HepG2 (cell line): Measurements from ENCODE around the gene TP63. TPM values are rescaled to one million over a fixed set of nuclear protein-coding genes. Genes with fewer than 3 reads are reported as not detected.

Experiments used
- ATAC-seq: fragments of 200-7000 bp; cut with Tn5 transposase; 3 replicates; pipeline ENCODE4 v1.9.1; 2020; ENCODE audit warnings: mild to moderate bottlenecking, moderate library complexity
- BruUV-seq: library from RNA; stranded (reverse); fragments of 400-500 nt; replicated peaks from 2 replicates; lab custom pipeline; 2021; lab: Mats Ljungman, UMichigan
- CTCF ChIA-PET: fragments of 300-600 bp; formaldehyde crosslinking; extraction: SDS; loops from one replicate; lab custom pipeline; 2021; ENCODE audit warnings: low total read pairs, inconsistent platforms, low intra/inter-chr PET ratio; lab: Yijun Ruan, JAX
- POLR2A ChIA-PET: fragments of 350-600 bp; sonication (Branson Sonifier 250); formaldehyde crosslinking; loops from one replicate; lab custom pipeline; 2020; ENCODE audit warnings: antibody characterized with exemption, inconsistent platforms; lab: Yijun Ruan, JAX
- DNase-seq: peaks from one replicate; pipeline ENCODE4 v3.0.0-alpha.2; 2015; ENCODE audit warnings: low spot score
- FAIRE-seq: peaks from 3 replicates; lab custom pipeline; 2011; peaks lifted over from hg19 to GRCh38; lab: Jason Lieb, UNC
- H2AFZ ChIP-seq: one replicate; pipeline ENCODE4 v1.6.1; 2011; ENCODE audit warnings: low read length, inconsistent platforms
- H3K27ac ChIP-seq: fragments of 300-600 bp; 3 replicates; pipeline ENCODE4 v1.8.0; 2011; ENCODE audit warnings: mixed run types, mild to moderate bottlenecking, mixed read lengths, low read length, inconsistent platforms; ENCODE audit not compliant: insufficient read depth; ENCODE audit errors: extremely low read length
- H3K27me3 ChIP-seq, 2 experiments: fragments of 200-600 bp in 1 of 2; 2 replicates in 1 of 2; 3 replicates in 1 of 2; pipeline versions ENCODE4 v1.6.0 to v1.8.0; 2011; ENCODE audit warnings: low read length in 2 of 2, mild to moderate bottlenecking in 2 of 2, moderate library complexity in 2 of 2, inconsistent platforms in 1 of 2; ENCODE audit not compliant: insufficient read depth in 2 of 2, control insufficient read depth in 1 of 2
- H3K36me3 ChIP-seq, 2 experiments: fragments of 200-600 bp in 1 of 2; replicated peaks in 1 of 2; 2 replicates in 1 of 2; 3 replicates in 1 of 2; pipeline versions ENCODE4 v1.5.1 to v1.8.0; 2011; ENCODE audit warnings: low read length in 2 of 2, inconsistent platforms in 1 of 2; ENCODE audit not compliant: insufficient read depth in 2 of 2, control insufficient read depth in 1 of 2
- H3K4me1 ChIP-seq: 2 replicates; pipeline ENCODE4 v1.5.1; 2012; ENCODE audit warnings: low read length, inconsistent platforms; ENCODE audit not compliant: insufficient read depth
- H3K4me2 ChIP-seq: 2 replicates; pipeline ENCODE4 v1.6.0; 2011; ENCODE audit warnings: low read depth, low read length, inconsistent platforms
- H3K4me3 ChIP-seq, 3 experiments: fragments of 200-600 bp in 1 of 3; sonication (generic), shearing (Covaris generic) in 1 of 3; replicated peaks in 1 of 3; 2 replicates each; pipeline ENCODE4 v1.5.1; 2011 to 2016; ENCODE audit warnings: low read length in 3 of 3, inconsistent platforms in 2 of 3, low read depth in 2 of 3, mild to moderate bottlenecking in 2 of 3, control low read depth in 1 of 3, mixed read lengths in 1 of 3; ENCODE audit not compliant: insufficient read depth in 1 of 3
- H3K79me2 ChIP-seq: one replicate; pipeline ENCODE4 v1.6.1; 2011; ENCODE audit warnings: low read length, inconsistent platforms; ENCODE audit not compliant: insufficient read depth
- H3K9ac ChIP-seq: 2 replicates; pipeline ENCODE4 v1.6.0; 2011; ENCODE audit warnings: mild to moderate bottlenecking, low read depth, low read length, inconsistent platforms; ENCODE audit not compliant: insufficient read depth
- H3K9me3 ChIP-seq: 2 replicates; pipeline ENCODE4 v1.5.1; 2012; ENCODE audit warnings: mild to moderate bottlenecking, low read length
- H4K20me1 ChIP-seq: 2 replicates; pipeline ENCODE4 v1.6.0; 2011; ENCODE audit warnings: inconsistent platforms, mild to moderate bottlenecking, low read length, moderate library complexity; ENCODE audit not compliant: insufficient read depth
- AGO2 ChIP-seq: fragments of 200-400 bp; formaldehyde crosslinking; optimal IDR thresholded peaks from 2 replicates; pipeline ENCODE3; 2017; ENCODE audit warnings: mild to moderate bottlenecking, low read depth, low read length, moderate library complexity
- AKNA ChIP-seq: sonication (generic); formaldehyde crosslinking; IDR thresholded peaks from 2 replicates; pipeline ENCODE4 v1.4.0; 2020; ENCODE audit warnings: missing genetic modification reagents, borderline replicate concordance
- ARID2 ChIP-seq: sonication (generic); formaldehyde crosslinking; IDR thresholded peaks from 2 replicates; pipeline ENCODE4 v1.8.1; 2022; ENCODE audit warnings: mild to moderate bottlenecking, missing genetic modification reagents, borderline replicate concordance
- GATA4 ChIP-seq: sonication (generic); IDR thresholded peaks from 2 replicates; pipeline ENCODE4 v1.6.1; 2016; ENCODE audit warnings: antibody characterized with exemption, low read depth, borderline replicate concordance
- HNRNPLL ChIP-seq: fragments of 200-400 bp; formaldehyde crosslinking; IDR thresholded peaks from 2 replicates; pipeline ENCODE4 v1.6.1; 2017; ENCODE audit warnings: mild to moderate bottlenecking, low read depth, low read length; ENCODE audit not compliant: poor library complexity, severe bottlenecking
- HOXA7 ChIP-seq: sonication (generic); formaldehyde crosslinking; IDR thresholded peaks from 2 replicates; pipeline ENCODE4 v1.8.1; 2022; ENCODE audit warnings: mild to moderate bottlenecking, missing genetic modification reagents, moderate library complexity
- KAT7 ChIP-seq: IDR thresholded peaks from 2 replicates; pipeline ENCODE4 v1.6.1; 2018; ENCODE audit warnings: borderline replicate concordance, missing compliant biosample characterization
- KMT2A ChIP-seq: sonication (generic); formaldehyde crosslinking; IDR thresholded peaks from 2 replicates; pipeline ENCODE4 v1.4.0; 2020; ENCODE audit warnings: missing genetic modification reagents
- KMT2B ChIP-seq: IDR thresholded peaks from 2 replicates; pipeline ENCODE4 v1.6.1; 2016; ENCODE audit warnings: missing genetic modification reagents, missing compliant biosample characterization
- LBX2 ChIP-seq: sonication (generic); formaldehyde crosslinking; IDR thresholded peaks from 2 replicates; pipeline ENCODE4 v1.5.0; 2020; ENCODE audit warnings: missing genetic modification reagents, mild to moderate bottlenecking, borderline replicate concordance
- NFIC ChIP-seq: IDR thresholded peaks from 2 replicates; pipeline ENCODE4 v1.6.1; 2012; ENCODE audit warnings: mild to moderate bottlenecking, low read length, inconsistent platforms
- PHF5A ChIP-seq: IDR thresholded peaks from one replicate; pipeline ENCODE4 v1.6.1; 2018; ENCODE audit warnings: low read depth, missing genetic modification reagents; ENCODE audit not compliant: unreplicated experiment
- RCOR2 ChIP-seq: IDR thresholded peaks from 2 replicates; pipeline ENCODE4 v1.6.1; 2016; ENCODE audit warnings: missing biosample characterization, missing genetic modification reagents
- SALL2 ChIP-seq: sonication (generic); formaldehyde crosslinking; IDR thresholded peaks from 2 replicates; pipeline ENCODE4 v1.8.1; 2023; ENCODE audit warnings: mild to moderate bottlenecking, missing genetic modification reagents, inconsistent platforms
- SPEN ChIP-seq: sonication (generic); formaldehyde crosslinking; IDR thresholded peaks from 2 replicates; pipeline ENCODE4 v1.5.1; 2020; ENCODE audit warnings: low read depth, mild to moderate bottlenecking, missing genetic modification reagents
- ZNF878 ChIP-seq: sonication (generic); formaldehyde crosslinking; IDR thresholded peaks from 2 replicates; pipeline ENCODE4 v1.8.1; 2023; ENCODE audit warnings: mild to moderate bottlenecking, missing genetic modification reagents, moderate library complexity
- ZXDC ChIP-seq: sonication (generic); formaldehyde crosslinking; IDR thresholded peaks from 2 replicates; pipeline ENCODE4 v1.5.0; 2020; ENCODE audit warnings: mild to moderate bottlenecking, missing genetic modification reagents
- in situ Hi-C: cut with HindIII; loops from 2 replicates; pipeline ENCODE4 v1.10.0; 2017; ENCODE audit warnings: low pct_unique_long_range_greater_than_20kb; ENCODE audit not compliant: extremely low pct_ligation_motif_present
- intact Hi-C: fragments of 100-400 bp; cut with micrococcal nuclease; formaldehyde crosslinking; loops from one replicate; pipeline ENCODE4 v1.10.0; 2022; ENCODE audit not compliant: unreplicated experiment
- polyA plus RNA-seq, 8 experiments: library from polyadenylated mRNA; depleted of rRNA in 3 of 8; stranded (reverse) in 7 of 8; unstranded in 1 of 8; fragments of >200 nt; fragmentation: Illumina TruSeq in 4 of 8; extraction: Trizol in 4 of 8; gene quantifications; 2 replicates each; pipeline versions ENCODE4 v1.2.1 to v1.2.3, GENCODE V29; 2011 to 2016; ENCODE audit warnings: low read depth in 4 of 8, missing spikeins in 1 of 8, mixed read lengths in 1 of 8; ENCODE audit not compliant: insufficient read depth in 1 of 8
- total RNA-seq, 5 experiments: library from RNA; depleted of rRNA; stranded (reverse); fragments of >200 nt; fragmentation: Illumina TruSeq; extraction: Trizol; gene quantifications; 2 replicates each; pipeline ENCODE4 v1.2.3, GENCODE V29; 2016; ENCODE audit warnings: low read depth in 1 of 5

Gene TP63
- total and polyA plus RNA-seq, 2 of the 13 experiments (the other 11 are each of a cell fraction or from before 2014, with no cell fraction given): not detected

- Histone ChIP-seq H3K27ac (no peak overlapping the region), H3K9ac (no peak overlapping the region), H3K4me2 (no peak overlapping the region), H3K9me3 (no peaks in the 10 kb centered on the region), H3K79me2 (no peaks in the 10 kb centered on the region), H3K36me3 (no peaks in the 10 kb centered on the region), H3K27me3 (no peaks in the 10 kb centered on the region)
- DNase-seq: no peak
- no peak for FAIRE-seq
- in situ Hi-C loops: no loop called here
- TF ChIP-seq ZXDC (CRISPR knock-in tag) (no peak), AGO2 (no peak), AKNA (CRISPR knock-in tag) (no peak), NFIC (no peak), SPEN (no peak), KMT2B (no peak), ZNF878 (CRISPR knock-in tag) (no peak), GATA4 (no peak), PHF5A (no peak), HNRNPLL (no peak), KAT7 (CRISPR knock-in tag) (no peak), KMT2A (CRISPR knock-in tag) (no peak), RCOR2 (CRISPR knock-in tag) (no peak), HOXA7 (no peak), SALL2 (CRISPR knock-in tag) (no peak), LBX2 (no peak), ARID2 (CRISPR knock-in tag) (no peak)
- TF ChIP-seq, all 625 proteins: peak for 0
- Histone ChIP-seq H4K20me1 (no peaks in the 10 kb centered on the region), H3K4me3 (no peak overlapping the region), H2AFZ (no peak overlapping the region), H3K4me1 (0 out of 2 replicates have a peak, but pooled peaks cover 4% of the 10 kb centered on the region)
- intact Hi-C loops: no loop called here
- no peak for ATAC-seq
- BruUV-seq: no TSS peak
- CTCF ChIA-PET: no interaction called here
- POLR2A ChIA-PET: no interaction called here
Measured at GRCh38 chr3:189908646-189909045, 277.5 kb downstream of the TP63 start.
